Umbilical cord (tissue), 2 donors: ENCODE measurements around the gene TMEM259. TPM values are rescaled to one million over a fixed set of nuclear protein-coding genes. Genes with fewer than 3 reads are reported as not detected.
"Not testable (repeated sequence)": the region's sequence is repeated elsewhere in the genome, so short reads cannot be mapped to it uniquely, and the experiment has no call there.

Experiments
- DNase-seq: peaks from one replicate; pipeline ENCODE4 v3.0.0-alpha.2; 2015; ENCODE audit warnings: low spot score
- total RNA-seq: library from RNA; depleted of rRNA; stranded (reverse); fragments of >200 nt; gene quantifications from one replicate; pipeline ENCODE4 v1.2.3, GENCODE V29; 2014; ENCODE audit warnings: low replicate concordance; ENCODE audit not compliant: insufficient read depth

The TMEM259 gene
- total RNA-seq, 1 donor from 2014 or later = 54.4 TPM

GRCh38 chr19:1040476-1041271 lies 19.8 kb upstream of the TMEM259 start:
- peak; percentile 90 for DNase-seq

GRCh38 chr19:1039646-1040475 lies 18.9 kb upstream of the TMEM259 start, which contains the start of gene ABCA7:
ABCA7 (plus strand) TSS chr19:1040107; CDS start chr19:1041362, 1,255 bp downstream.
- DNase-seq = peak; percentile 98

GRCh38 chr19:1038978-1039645 lies 18.2 kb upstream of the TMEM259 start:
- no peak for DNase-seq

- no peak for DNase-seq
Measured at GRCh38 chr19:1037621-1038064, 16.7 kb upstream of the TMEM259 start.

GRCh38 chr19:1035998-1036621 lies 15.2 kb upstream of the TMEM259 start:
- no peak for DNase-seq

- no peak for DNase-seq
Measured at GRCh38 chr19:1032264-1032867, 11.4 kb upstream of the TMEM259 start.

- DNase-seq = peak; percentile 91
Measured at GRCh38 chr19:1028062-1028926, 7.4 kb upstream of the TMEM259 start.

- no peak for DNase-seq
Measured at GRCh38 chr19:1027650-1028061, 6.7 kb upstream of the TMEM259 start.

- DNase-seq = no peak
Measured at GRCh38 chr19:1026783-1027649, 6.1 kb upstream of the TMEM259 start.

GRCh38 chr19:1025960-1026782 lies 5.2 kb upstream of the TMEM259 start, which contains the start of gene CNN2:
CNN2 (plus strand) TSS chr19:1026608; CDS start chr19:1026662, 54 bp downstream.
- DNase-seq = peak; percentile 90

GRCh38 chr19:1025080-1025479 lies 4.2 kb upstream of the TMEM259 start:
- DNase-seq = not testable (repeated sequence)

GRCh38 chr19:1023883-1024188 lies 2.9 kb upstream of the TMEM259 start:
- not testable (repeated sequence) for DNase-seq

- no peak for DNase-seq
Measured at GRCh38 chr19:1019980-1020867, 699 bp downstream of the TMEM259 start.

- no peak for DNase-seq
Measured at GRCh38 chr19:1019616-1019961, 1.3 kb downstream of the TMEM259 start.

- DNase-seq = no peak
Measured at GRCh38 chr19:1018932-1019615, 1.8 kb downstream of the TMEM259 start.

- no peak for DNase-seq
Measured at GRCh38 chr19:1018393-1018792, 2.5 kb downstream of the TMEM259 start.

- DNase-seq = no peak
Measured at GRCh38 chr19:1017906-1018305, 3.0 kb downstream of the TMEM259 start.
